ENCODE measurements around the gene WNT2. TPM values are rescaled to one million over a fixed set of nuclear protein-coding genes. Genes with fewer than 3 reads are reported as not detected.

WNT2 gene
- total and polyA plus RNA-seq, 8 donors: 0.05 to 0.40 (median 0.12) TPM; not detected in 3

- Histone ChIP-seq H3K4me3 (no peak overlapping the region), H3K27me3 (no peaks in the 10 kb centered on the region), H3K27ac (no peak overlapping the region), H3K9me3 (no peaks in the 10 kb centered on the region), H3K36me3 (no peaks in the 10 kb centered on the region), H3K4me1 (no peaks in the 10 kb centered on the region)
- ATAC-seq: no peak
- no peak for FAIRE-seq
- TF ChIP-seq CTCF (IDR thresholded peaks at IDR 0.05): no peak
- intact Hi-C loops (cut with DNase I): no loop called here
- WGBS, 2 donors: 95 to 96% methylated on average over 2 of the region's 2 CpGs
- no peak for DNase-seq
These were observed 60.3 kb downstream of the WNT2 start for GRCh38 chr7:117262546-117262945.

- Histone ChIP-seq H3K4me1 (no peaks in the 10 kb centered on the region), H3K27ac (no peak overlapping the region), H3K27me3 (no peaks in the 10 kb centered on the region), H3K9me3 (no peaks in the 10 kb centered on the region), H3K4me3 (no peak overlapping the region), H3K36me3 (no peaks in the 10 kb centered on the region)
- DNase-seq (no peak), FAIRE-seq (no peak), ATAC-seq (no peak)
- 67 to 68% methylated on average over 1 of the region's 1 CpG for WGBS, 2 donors
- no peak for TF ChIP-seq CTCF (IDR thresholded peaks at IDR 0.05)
- intact Hi-C loops (cut with DNase I): no loop called here
These were observed 63.2 kb downstream of the WNT2 start for GRCh38 chr7:117259615-117260014.

GRCh38 chr7:117251687-117252086 lies 71.2 kb downstream of the WNT2 start:
- ATAC-seq: no peak
- H3K4me3 ChIP-seq: no peak overlapping the region
- no peaks in the 10 kb centered on the region for H3K9me3 ChIP-seq
- H3K27ac ChIP-seq: no peak overlapping the region
- no peak for DNase-seq
- no peak for FAIRE-seq
- no peak for TF ChIP-seq CTCF (IDR thresholded peaks at IDR 0.05)
- no peaks in the 10 kb centered on the region for H3K36me3 ChIP-seq
- H3K27me3 ChIP-seq: no peaks in the 10 kb centered on the region
- intact Hi-C loops (cut with DNase I): no loop called here
- no peaks in the 10 kb centered on the region for H3K4me1 ChIP-seq
- 90 to 96% methylated on average over 4 of the region's 4 CpGs for WGBS, 2 donors

- 39 to 61% methylated on average over 4 of the region's 4 CpGs for WGBS, 2 donors
- no peak for TF ChIP-seq CTCF (IDR thresholded peaks at IDR 0.05)
- ATAC-seq (no peak), FAIRE-seq (no peak), DNase-seq (no peak)
- Histone ChIP-seq H3K27me3 (no peaks in the 10 kb centered on the region), H3K4me1 (no peaks in the 10 kb centered on the region), H3K4me3 (no peak overlapping the region), H3K36me3 (no peaks in the 10 kb centered on the region), H3K9me3 (no peaks in the 10 kb centered on the region), H3K27ac (no peak overlapping the region)
- intact Hi-C loops (cut with DNase I): no loop called here
These were observed 72.1 kb downstream of the WNT2 start for GRCh38 chr7:117250801-117251200.

GRCh38 chr7:117250245-117250644 lies 72.6 kb downstream of the WNT2 start:
- FAIRE-seq: no peak
- TF ChIP-seq CTCF (IDR thresholded peaks at IDR 0.05): no peak
- Histone ChIP-seq H3K9me3 (no peaks in the 10 kb centered on the region), H3K36me3 (no peaks in the 10 kb centered on the region), H3K27ac (no peak overlapping the region), H3K27me3 (no peaks in the 10 kb centered on the region), H3K4me3 (no peak overlapping the region), H3K4me1 (no peaks in the 10 kb centered on the region)
- intact Hi-C loops (cut with DNase I): no loop called here
- ATAC-seq: no peak
- DNase-seq: no peak

Measured in pancreas (tissue), 10 donors.